ENCODE results near the gene PRKAG2. TPM values are rescaled to one million over a fixed set of nuclear protein-coding genes. Genes with fewer than 3 reads are reported as not detected.

PRKAG2 gene
- total RNA-seq, 3 donors from 2014 or later = 32.3 to 56.6 (median 34.4) TPM

- TF ChIP-seq POLR2A (IDR thresholded peaks at IDR 0.05) (no peak), POLR2AphosphoS5 (IDR thresholded peaks at IDR 0.05) (no peak)
- TF ChIP-seq, protein P1, sequence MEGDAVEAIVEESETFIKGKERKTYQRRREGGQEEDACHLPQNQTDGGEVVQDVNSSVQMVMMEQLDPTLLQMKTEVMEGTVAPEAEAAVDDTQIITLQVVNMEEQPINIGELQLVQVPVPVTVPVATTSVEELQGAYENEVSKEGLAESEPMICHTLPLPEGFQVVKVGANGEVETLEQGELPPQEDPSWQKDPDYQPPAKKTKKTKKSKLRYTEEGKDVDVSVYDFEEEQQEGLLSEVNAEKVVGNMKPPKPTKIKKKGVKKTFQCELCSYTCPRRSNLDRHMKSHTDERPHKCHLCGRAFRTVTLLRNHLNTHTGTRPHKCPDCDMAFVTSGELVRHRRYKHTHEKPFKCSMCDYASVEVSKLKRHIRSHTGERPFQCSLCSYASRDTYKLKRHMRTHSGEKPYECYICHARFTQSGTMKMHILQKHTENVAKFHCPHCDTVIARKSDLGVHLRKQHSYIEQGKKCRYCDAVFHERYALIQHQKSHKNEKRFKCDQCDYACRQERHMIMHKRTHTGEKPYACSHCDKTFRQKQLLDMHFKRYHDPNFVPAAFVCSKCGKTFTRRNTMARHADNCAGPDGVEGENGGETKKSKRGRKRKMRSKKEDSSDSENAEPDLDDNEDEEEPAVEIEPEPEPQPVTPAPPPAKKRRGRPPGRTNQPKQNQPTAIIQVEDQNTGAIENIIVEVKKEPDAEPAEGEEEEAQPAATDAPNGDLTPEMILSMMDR (IDR thresholded peaks at IDR 0.05) = no peak
- H3K4me3 ChIP-seq = no peak overlapping the region
- H3K36me3 ChIP-seq = no peaks in the 10 kb centered on the region
- no peaks in the 10 kb centered on the region for H3K9me3 ChIP-seq
- intact Hi-C loops (cut with DNase I; ENCODE audit: low total_unique reads) = no loop called here
- no peaks in the 10 kb centered on the region for H3K4me1 ChIP-seq
- DNase-seq (ENCODE audit: low spot score in 2 of 2) = no peak
- H3K27ac ChIP-seq = no peak overlapping the region
- H3K27me3 ChIP-seq = no peaks in the 10 kb centered on the region
Measured at GRCh38 chr7:151655555-151655954, 221.4 kb downstream of the PRKAG2 start.

- peak overlapping the region in 1 of 2 donors; percentile 83 for H3K27ac ChIP-seq
Measured at GRCh38 chr7:151652111-151652510, 224.8 kb downstream of the PRKAG2 start.

DNA sequence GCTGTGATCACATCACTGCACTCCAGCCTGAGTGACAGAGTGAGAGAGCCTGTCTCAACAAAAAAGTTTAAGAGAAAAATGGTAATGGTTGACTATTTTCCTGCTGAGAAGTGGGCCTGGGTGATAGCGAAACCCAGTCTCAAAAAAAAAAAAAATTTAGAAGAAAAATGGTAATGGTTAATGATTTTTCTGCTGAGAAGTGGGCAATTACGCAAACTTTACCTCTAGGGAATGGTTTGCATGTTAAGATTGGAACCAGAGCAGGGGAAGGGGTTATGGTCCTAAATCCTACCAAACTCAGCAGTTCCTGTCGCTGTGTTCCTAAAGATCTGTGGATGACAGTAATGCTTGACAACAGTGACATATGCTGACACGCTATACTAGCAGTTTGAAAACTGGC is 226.8 kb downstream of the PRKAG2 start:
- H3K27me3 ChIP-seq = no peaks in the 10 kb centered on the region
- no peak for TF ChIP-seq POLR2A (IDR thresholded peaks at IDR 0.05)
- no peak for TF ChIP-seq POLR2AphosphoS5 (IDR thresholded peaks at IDR 0.05)
- TF ChIP-seq, protein P1 (IDR thresholded peaks at IDR 0.05) = no peak
- H3K27ac ChIP-seq = peak overlapping the region; percentile 26 to 65
- no peaks in the 10 kb centered on the region for H3K36me3 ChIP-seq
- DNase-seq (ENCODE audit: low spot score in 2 of 2) = no peak
- H3K4me1 ChIP-seq = no peaks in the 10 kb centered on the region
- H3K4me3 ChIP-seq = no peak overlapping the region
- intact Hi-C loops (cut with DNase I; ENCODE audit: low total_unique reads) = no loop called here
- H3K9me3 ChIP-seq = no peaks in the 10 kb centered on the region

More at GRCh38 chr7:151652111-151652510, 224.8 kb downstream of the PRKAG2 start:
- Histone ChIP-seq H3K36me3 (no peaks in the 10 kb centered on the region), H3K4me3 (no peak overlapping the region), H3K9me3 (no peaks in the 10 kb centered on the region), H3K27me3 (no peaks in the 10 kb centered on the region), H3K4me1 (no peaks in the 10 kb centered on the region)
- intact Hi-C loops (cut with DNase I; ENCODE audit: low total_unique reads) = no loop called here
- no peak for DNase-seq (ENCODE audit: low spot score in 2 of 2)
- TF ChIP-seq, protein P1 (IDR thresholded peaks at IDR 0.05) = no peak
- TF ChIP-seq POLR2AphosphoS5 (IDR thresholded peaks at IDR 0.05) (no peak), POLR2A (IDR thresholded peaks at IDR 0.05) (no peak)

GRCh38 chr7:151648429-151648828 is 228.5 kb downstream of the PRKAG2 start:
- no peak for DNase-seq (ENCODE audit: low spot score in 2 of 2)
- intact Hi-C loops (cut with DNase I; ENCODE audit: low total_unique reads) = no loop called here
- Histone ChIP-seq H3K36me3 (no peaks in the 10 kb centered on the region), H3K4me1 (no peaks in the 10 kb centered on the region), H3K9me3 (no peaks in the 10 kb centered on the region), H3K27me3 (no peaks in the 10 kb centered on the region), H3K4me3 (no peak overlapping the region), H3K27ac (no peak overlapping the region)
- TF ChIP-seq POLR2A (IDR thresholded peaks at IDR 0.05) (no peak), POLR2AphosphoS5 (IDR thresholded peaks at IDR 0.05) (no peak)
- TF ChIP-seq, protein P1 (IDR thresholded peaks at IDR 0.05) = no peak

DNA sequence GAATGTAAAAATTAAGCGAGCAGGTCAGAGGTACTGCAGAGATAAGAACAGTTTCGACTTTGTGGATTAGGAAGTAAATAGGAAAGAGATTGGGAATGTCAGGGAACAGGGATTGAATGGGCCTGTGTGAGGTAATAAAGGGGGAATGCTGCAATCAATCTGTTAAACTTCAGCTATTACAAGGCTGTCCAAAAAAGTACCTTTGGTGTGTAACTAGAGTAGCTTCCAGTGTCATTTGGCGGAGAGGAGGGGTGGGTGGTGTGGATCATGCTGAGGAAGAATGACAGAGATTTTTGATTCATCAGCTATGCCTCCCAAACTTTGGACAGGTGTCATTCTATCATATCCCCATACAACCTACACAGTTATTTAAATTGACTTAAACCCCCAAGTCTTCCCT is 229.0 kb downstream of the PRKAG2 start:
- intact Hi-C loops (cut with DNase I; ENCODE audit: low total_unique reads) = no loop called here
- Histone ChIP-seq H3K4me3 (no peak overlapping the region), H3K27me3 (no peaks in the 10 kb centered on the region), H3K4me1 (no peaks in the 10 kb centered on the region), H3K27ac (no peak overlapping the region), H3K9me3 (no peaks in the 10 kb centered on the region), H3K36me3 (no peaks in the 10 kb centered on the region)
- no peak for DNase-seq (ENCODE audit: low spot score in 2 of 2)
- no peak for TF ChIP-seq POLR2A (IDR thresholded peaks at IDR 0.05)
- no peak for TF ChIP-seq POLR2AphosphoS5 (IDR thresholded peaks at IDR 0.05)
- TF ChIP-seq, protein P1 (IDR thresholded peaks at IDR 0.05) = no peak

Data from breast epithelium (tissue), 4 donors.